ENCODE results near the gene SFR1. TPM values are rescaled to one million over a fixed set of nuclear protein-coding genes. Genes with fewer than 3 reads are reported as not detected.
"Not testable (repeated sequence)": the region's sequence is repeated elsewhere in the genome, so short reads cannot be mapped to it uniquely, and the experiment has no call there.

SFR1 gene
- polyA plus RNA-seq, 3 donors: 3.3 to 9.6 (median 4.2) TPM

GRCh38 chr10:104144931-104145330 is 23.0 kb downstream of the SFR1 start:
- no peak overlapping the region for H3K27ac ChIP-seq (ENCODE audit: low read depth, low read length)
- 44 to 80% (median 45%) methylated on average over 4 of the region's 4 CpGs for WGBS, 3 donors

- WGBS, 3 donors: 90 to 100% (median 94%) methylated on average over 1 of the region's 1 CpG
- H3K27ac ChIP-seq (ENCODE audit: low read depth, low read length): no peak overlapping the region
Observed at GRCh38 chr10:104146882-104147281, 24.9 kb downstream of the SFR1 start.

GRCh38 chr10:104150139-104150538 is 28.2 kb downstream of the SFR1 start:
- no peak overlapping the region for H3K27ac ChIP-seq (ENCODE audit: low read depth, low read length)

- H3K27ac ChIP-seq (ENCODE audit: low read depth, low read length): no peak overlapping the region
Observed at GRCh38 chr10:104151737-104152136, 29.8 kb downstream of the SFR1 start.

GRCh38 chr10:104155591-104155990 is 33.6 kb downstream of the SFR1 start:
- 85 to 95% (median 93%) methylated on average over 2 of the region's 2 CpGs for WGBS, 3 donors
- H3K27ac ChIP-seq (ENCODE audit: low read depth, low read length): no peak overlapping the region

- 80 to 93% (median 89%) methylated on average over 5 of the region's 5 CpGs for WGBS, 3 donors
- H3K27ac ChIP-seq (ENCODE audit: low read depth, low read length): no peak overlapping the region
Observed at GRCh38 chr10:104170610-104171254, 48.8 kb downstream of the SFR1 start.

GRCh38 chr10:104174136-104174535 is 52.2 kb downstream of the SFR1 start:
- 91 to 100% (median 96%) methylated on average over 1 of the region's 1 CpG for WGBS, 3 donors
- H3K27ac ChIP-seq (ENCODE audit: low read depth, low read length): not testable (repeated sequence)

Other genes starting within 250 kb of the SFR1 start
- 10 to 100 TPM; 17.1 to 20.8 (median 19.1) TPM for gene STN1, start 204.0 kb upstream of the SFR1 start, polyA plus RNA-seq
- 10 to 100 TPM in 2 of 3 donors, 1 to 10 TPM in 1; 8.2 to 21.3 (median 17.1) TPM for gene SLK, start 155.0 kb upstream of the SFR1 start, polyA plus RNA-seq
- gene COL17A1, start 36.3 kb upstream of the SFR1 start, polyA plus RNA-seq: 1 to 10 TPM in 1 of 3 donors, under 1 TPM in 2; 0.12 to 1.0 (median 0.45) TPM
- under 1 TPM in 2 of 3 donors, not detected in 1; 0.07 to 0.81 TPM for gene CFAP43, start 110.2 kb downstream of the SFR1 start, polyA plus RNA-seq
- gene GSTO1, start 132.7 kb downstream of the SFR1 start, polyA plus RNA-seq: 100 to 1,000 TPM in 1 of 3 donors, 10 to 100 TPM in 2; 51.6 to 145 (median 71.4) TPM
- 10 to 100 TPM in 1 of 3 donors, 1 to 10 TPM in 1, under 1 TPM in 1; 0.56 to 14.9 (median 2.1) TPM for gene GSTO2, start 147.0 kb downstream of the SFR1 start, polyA plus RNA-seq
- 10 to 100 TPM in 1 of 3 donors, 1 to 10 TPM in 2; 4.6 to 35.0 (median 7.6) TPM for gene ITPRIP, start 216.3 kb downstream of the SFR1 start, polyA plus RNA-seq
- under 1 TPM in 2 of 3 donors, not detected in 1; 0.05 to 0.09 TPM for gene CFAP58, start 231.7 kb downstream of the SFR1 start, polyA plus RNA-seq